K562 (cell line): Measurements from ENCODE around the gene AHCYL2. TPM values are rescaled to one million over a fixed set of nuclear protein-coding genes. Genes with fewer than 3 reads are reported as not detected.

Experiments
- ATAC-seq: fragments of 200-7000 bp; cut with Tn5 transposase; 3 replicates; pipeline ENCODE4 v1.9.1; 2020; ENCODE audit warnings: moderate library complexity
- BruUV-seq: library from RNA; stranded (reverse); fragments of 400-500 nt; replicated peaks from 2 replicates; lab custom pipeline; 2021; lab: Mats Ljungman, UMichigan
- CTCF ChIA-PET: fragments of 300-600 bp; formaldehyde crosslinking; extraction: SDS; loops from one replicate; lab custom pipeline; 2021; ENCODE audit warnings: low intra/inter-chr PET ratio; lab: Yijun Ruan, JAX
- POLR2A ChIA-PET: fragments of 300-600, 350-650 bp; sonication (Branson Sonifier 250); formaldehyde crosslinking; extraction: SDS; loops from one replicate; lab custom pipeline; 2021; ENCODE audit warnings: antibody characterized with exemption, inconsistent platforms; lab: Yijun Ruan, JAX
- DNase-seq, 4 experiments: peaks; one replicate each; pipeline versions ENCODE4 v3.0.0 to v3.0.0-alpha.2; 2011 to 2018; ENCODE audit warnings: low spot score in 3 of 4, mixed read lengths in 3 of 4; ENCODE audit errors: extremely low read depth in 1 of 4
- FAIRE-seq: peaks from 2 replicates; lab custom pipeline; 2011; peaks lifted over from hg19 to GRCh38; lab: Jason Lieb, UNC
- H2AFZ ChIP-seq: 2 replicates; pipeline ENCODE4 v1.6.0; 2011; ENCODE audit warnings: low read depth, low read length, control low read depth, inconsistent platforms
- H3K27ac ChIP-seq: fragments of 200-600 bp; 3 replicates; pipeline ENCODE4 v1.8.0; 2011; ENCODE audit warnings: low read depth, mild to moderate bottlenecking, control low read depth, inconsistent platforms, low read length, moderate library complexity, mixed read lengths; ENCODE audit errors: extremely low read depth
- H3K27me3 ChIP-seq, 2 experiments: fragments of 300-600 bp in 1 of 2; 2 replicates in 1 of 2; 3 replicates in 1 of 2; pipeline versions ENCODE4 v1.6.0 to v1.8.0; 2011; ENCODE audit warnings: inconsistent platforms in 2 of 2, low read length in 2 of 2, mild to moderate bottlenecking in 1 of 2, mixed read lengths in 1 of 2, moderate library complexity in 1 of 2; ENCODE audit not compliant: control insufficient read depth in 2 of 2, insufficient read depth in 2 of 2
- H3K36me3 ChIP-seq: fragments of 300-600 bp; 3 replicates; pipeline ENCODE4 v1.8.0; 2011; ENCODE audit warnings: mild to moderate bottlenecking, low read length, inconsistent platforms; ENCODE audit not compliant: control insufficient read depth, insufficient read depth
- H3K4me1 ChIP-seq, 2 experiments: fragments of 200-600 bp in 1 of 2; replicated peaks in 1 of 2; 2 replicates in 1 of 2; 3 replicates in 1 of 2; pipeline versions ENCODE4 v1.5.1 to v1.8.0; 2011; ENCODE audit warnings: inconsistent platforms in 2 of 2, low read length in 2 of 2, mild to moderate bottlenecking in 1 of 2, mixed read lengths in 1 of 2, moderate library complexity in 1 of 2; ENCODE audit not compliant: control insufficient read depth in 2 of 2, insufficient read depth in 2 of 2
- H3K4me2 ChIP-seq: 2 replicates; pipeline ENCODE4 v1.6.1; 2011; ENCODE audit warnings: low read length, control low read depth, inconsistent platforms, mixed read lengths; ENCODE audit not compliant: insufficient read depth
- H3K4me3 ChIP-seq: fragments of 200-600 bp; sonication (generic), shearing (Covaris generic); 2 replicates; pipeline ENCODE4 v1.5.1; 2016; ENCODE audit warnings: control low read depth, inconsistent platforms
- H3K79me2 ChIP-seq: fragments of 200-600 bp; 3 replicates; pipeline ENCODE4 v1.8.0; 2011; ENCODE audit warnings: low read length, inconsistent platforms; ENCODE audit not compliant: control insufficient read depth, insufficient read depth
- H3K9ac ChIP-seq, 2 experiments: 2 replicates each; pipeline versions ENCODE4 v1.6.0 to v1.6.1; 2011; ENCODE audit warnings: low read depth in 2 of 2, low read length in 2 of 2, control low read depth in 1 of 2, inconsistent platforms in 1 of 2, mild to moderate bottlenecking in 1 of 2, mixed read lengths in 1 of 2; ENCODE audit not compliant: insufficient read depth in 1 of 2
- H3K9me1 ChIP-seq: one replicate; pipeline ENCODE4 v1.6.0; 2011; ENCODE audit warnings: inconsistent platforms, mild to moderate bottlenecking, low read length, moderate library complexity; ENCODE audit not compliant: control insufficient read depth, insufficient read depth
- H3K9me3 ChIP-seq: replicated peaks from 2 replicates; pipeline ENCODE4 v1.5.1; 2011; ENCODE audit warnings: low read depth, low read length, inconsistent platforms; ENCODE audit not compliant: control insufficient read depth, insufficient read depth
- H4K20me1 ChIP-seq: replicated peaks from 2 replicates; pipeline ENCODE4 v1.6.1; 2011; ENCODE audit warnings: low read length, inconsistent platforms, mixed read lengths; ENCODE audit not compliant: control insufficient read depth, insufficient read depth
- CEBPB ChIP-seq: fragments of 450-650 bp; IDR thresholded peaks from 2 replicates; pipeline ENCODE4 v1.6.1; 2016; ENCODE audit warnings: missing genetic modification characterization, missing compliant biosample characterization
- ERF ChIP-seq: fragments of 450-650 bp; formaldehyde crosslinking; IDR thresholded peaks from 2 replicates; pipeline ENCODE4 v1.4.0; 2020; ENCODE audit warnings: mild to moderate bottlenecking, mixed read lengths
- RFX1 ChIP-seq: fragments of 450-650 bp; IDR thresholded peaks from 2 replicates; pipeline ENCODE4 v1.6.1; 2016; ENCODE audit warnings: mild to moderate bottlenecking, moderate library complexity
- SMAD1 ChIP-seq: fragments of 150-350 bp; IDR thresholded peaks from 2 replicates; pipeline ENCODE4 v1.6.1; 2014; ENCODE audit warnings: low read length, low read depth; ENCODE audit not compliant: partially characterized antibody
- ZBTB43 ChIP-seq: sonication (generic); formaldehyde crosslinking; IDR thresholded peaks from 2 replicates; pipeline ENCODE4 v1.8.0; 2023; ENCODE audit warnings: mild to moderate bottlenecking, missing genetic modification reagents
- ZNF316 ChIP-seq: fragments of 450-650 bp; IDR thresholded peaks from 2 replicates; pipeline ENCODE4 v1.6.1; 2016
- ZNF41 ChIP-seq: fragments of 250-450 bp; sonication (Bioruptor Pico); conservative IDR thresholded peaks from 2 replicates; pipeline ENCODE4 v1.4.0; 2020; ENCODE audit warnings: mild to moderate bottlenecking
- WGBS: fragments of 100-300 bp; shearing (Covaris generic); methylation state at CpG from one replicate; pipeline ENCODE4 v1.1.6; 2016; ENCODE audit warnings: low coverage, mixed read lengths; ENCODE audit not compliant: insufficient coverage; ENCODE audit errors: missing lambda C conversion rate; 5-methylcytosine and 5-hydroxymethylcytosine counted together
- in situ Hi-C: fragments of 300-500 bp; cut with MboI; formaldehyde crosslinking; loops from 4 replicates; pipeline ENCODE4 v1.15.0; 2018; ENCODE audit warnings: inconsistent platforms, mixed read lengths
- intact Hi-C: fragments of 100-400 bp; cut with micrococcal nuclease; formaldehyde crosslinking; loops from 2 replicates; pipeline ENCODE4 v1.14.2; 2022
- polyA plus RNA-seq, 8 experiments: library from polyadenylated mRNA; depleted of rRNA in 4 of 8; stranded (reverse) in 5 of 8; unstranded in 3 of 8; fragments of >200 nt; fragmentation: Nextera tagmentation in 2 of 8; fragmentation: Illumina TruSeq in 1 of 8; extraction: Ambion mirVana in 2 of 8; extraction: Trizol in 1 of 8; gene quantifications; 2 replicates each; pipeline versions ENCODE4 v1.2.1 to v1.2.3, GENCODE V29; 2011 to 2014; ENCODE audit warnings: inconsistent platforms in 1 of 8, missing spikeins in 1 of 8
- total RNA-seq, 7 experiments: library from RNA; depleted of rRNA in 6 of 7; stranded (reverse); fragments of >200 nt in 6 of 7; fragmentation: Illumina TruSeq in 2 of 7; extraction: Trizol in 2 of 7; gene quantifications; 2 replicates each; pipeline versions ENCODE4 v1.2.1 to v1.2.3, GENCODE V29; 2011 to 2021; ENCODE audit warnings: low replicate concordance in 1 of 7
- TF ChIP-seq, protein P1 (sequence below): fragments of 250-450 bp; sonication (Bioruptor Pico); IDR thresholded peaks from 2 replicates; pipeline ENCODE4 v1.5.0; 2020; ENCODE audit warnings: mild to moderate bottlenecking

The AHCYL2 gene
- total and polyA plus RNA-seq, 9 of the 15 experiments (the other 6 are each of a cell fraction or from before 2014, with no cell fraction given): 0.93 to 10.5 (median 5.2) TPM

DNA sequence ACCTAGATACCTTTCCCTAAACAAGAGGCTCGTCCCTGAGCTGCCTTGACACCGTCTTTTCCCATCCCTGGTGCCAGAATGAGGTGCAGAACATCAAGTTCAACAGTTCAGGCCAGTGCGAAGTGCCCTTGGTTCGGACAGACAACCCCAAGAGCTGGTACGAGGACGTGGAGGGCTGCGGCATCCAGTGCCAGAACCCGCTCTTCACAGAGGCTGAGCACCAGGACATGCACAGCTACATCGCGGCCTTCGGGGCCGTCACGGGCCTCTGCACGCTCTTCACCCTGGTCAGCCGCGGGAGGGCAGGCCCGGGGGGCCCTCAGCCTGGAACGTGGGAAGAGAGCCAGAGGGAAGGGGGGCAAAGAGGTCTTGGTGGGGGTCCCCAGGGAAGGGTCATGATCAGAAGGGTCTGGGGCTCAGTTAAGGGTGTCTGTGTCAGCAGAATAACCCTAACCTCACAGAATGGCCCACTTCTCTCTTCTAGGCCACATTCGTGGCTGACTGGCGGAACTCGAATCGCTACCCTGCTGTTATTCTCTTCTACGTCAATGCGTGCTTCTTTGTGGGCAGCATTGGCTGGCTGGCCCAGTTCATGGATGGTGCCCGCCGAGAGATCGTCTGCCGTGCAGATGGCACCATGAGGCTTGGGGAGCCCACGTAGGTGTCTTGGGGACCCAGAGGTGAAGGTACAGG lies 19.6 kb upstream of the AHCYL2 start:
- intact Hi-C loops: no loop called here
- peaks cover 72 to 87% of the 10 kb centered on the region in 2 experiments for H3K27me3 ChIP-seq
- peaks cover 15% of the 10 kb centered on the region for H4K20me1 ChIP-seq
- no peaks in the 10 kb centered on the region for H3K9me3 ChIP-seq
- FAIRE-seq (no peak), ATAC-seq (peak; percentile 24; the same call in 2 of the 3 replicates), DNase-seq (no peak)
- H3K9me1 ChIP-seq: no peaks in the 10 kb centered on the region
- no peak overlapping the region; a peak in 1 of 4 replicates for H3K9ac ChIP-seq
- H3K4me3 ChIP-seq: no peak overlapping the region
- H3K4me1 ChIP-seq: peaks cover 2 to 11% of the 10 kb centered on the region in 2 experiments; a peak in 3 of 5 replicates
- H3K27ac ChIP-seq: no peak overlapping the region
- in situ Hi-C loops: no loop called here
- ChIA-PET POLR2A (interaction anchor here (0.7 kb wide), 1 partner anchor 295 kb away, joined by 5 read pairs; no protein-coding TSS in a partner anchor), CTCF (no interaction called here)
- no peak overlapping the region for H3K4me2 ChIP-seq
- no peak overlapping the region for H2AFZ ChIP-seq
- TF ChIP-seq ZNF316 (0 out of 2 replicates have a peak, but pooled peaks have one; percentile 9), ERF (CRISPR knock-in tag) (no peak)
- H3K36me3 ChIP-seq: no peaks in the 10 kb centered on the region
- BruUV-seq: no TSS peak
- no peaks in the 10 kb centered on the region for H3K79me2 ChIP-seq
- WGBS: 12% methylated on average over 29 of the region's 29 CpGs

- ChIA-PET CTCF (no interaction called here), POLR2A (interaction anchor here (0.8 to 1.5 kb wide), 2 partner anchors 8 to 12 kb away, joined by 3 to 5 read pairs; no protein-coding TSS in a partner anchor)
- no peaks in the 10 kb centered on the region for H3K36me3 ChIP-seq
- no peak overlapping the region for H3K9ac ChIP-seq
- H2AFZ ChIP-seq: no peak overlapping the region
- H3K4me2 ChIP-seq: no peak overlapping the region
- peaks cover 15% of the 10 kb centered on the region for H4K20me1 ChIP-seq
- H3K4me3 ChIP-seq: no peak overlapping the region
- H3K9me1 ChIP-seq: no peaks in the 10 kb centered on the region
- ATAC-seq (no peak), DNase-seq (peak in 1 of 4 experiments; percentile 11), FAIRE-seq (no peak)
- in situ Hi-C loops (no loop called here), intact Hi-C loops (no loop called here)
- H3K27ac ChIP-seq: no peak overlapping the region
- H3K9me3 ChIP-seq: no peaks in the 10 kb centered on the region
- no TSS peak for BruUV-seq
- no peaks in the 10 kb centered on the region for H3K79me2 ChIP-seq
- 3% methylated on average over 18 of the region's 18 CpGs for WGBS
- peaks cover 5 to 13% of the 10 kb centered on the region in 2 experiments; a peak in 3 of 5 replicates for H3K4me1 ChIP-seq
- H3K27me3 ChIP-seq: peaks cover 73 to 89% of the 10 kb centered on the region in 2 experiments
- TF ChIP-seq ZNF41 (CRISPR knock-in tag) (no peak), CEBPB (tag) (no peak), ZBTB43 (CRISPR knock-in tag) (no peak), SMAD1 (no peak), RFX1 (no peak)
- TF ChIP-seq, protein P1, sequence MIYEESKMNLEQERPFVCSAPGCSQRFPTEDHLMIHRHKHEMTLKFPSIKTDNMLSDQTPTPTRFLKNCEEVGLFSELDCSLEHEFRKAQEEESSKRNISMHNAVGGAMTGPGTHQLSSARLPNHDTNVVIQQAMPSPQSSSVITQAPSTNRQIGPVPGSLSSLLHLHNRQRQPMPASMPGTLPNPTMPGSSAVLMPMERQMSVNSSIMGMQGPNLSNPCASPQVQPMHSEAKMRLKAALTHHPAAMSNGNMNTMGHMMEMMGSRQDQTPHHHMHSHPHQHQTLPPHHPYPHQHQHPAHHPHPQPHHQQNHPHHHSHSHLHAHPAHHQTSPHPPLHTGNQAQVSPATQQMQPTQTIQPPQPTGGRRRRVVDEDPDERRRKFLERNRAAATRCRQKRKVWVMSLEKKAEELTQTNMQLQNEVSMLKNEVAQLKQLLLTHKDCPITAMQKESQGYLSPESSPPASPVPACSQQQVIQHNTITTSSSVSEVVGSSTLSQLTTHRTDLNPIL (CRISPR knock-in tag): no peak
Observed at GRCh38 chr7:129205987-129206785, 18.6 kb upstream of the AHCYL2 start.
